ENCODE data around the gene BLCAP. TPM values are rescaled to one million over a fixed set of nuclear protein-coding genes. Genes with fewer than 3 reads are reported as not detected.

Gene BLCAP
- total RNA-seq, 1 donor from 2014 or later, result 97.2 TPM

GRCh38 chr20:37566590-37567330 lies 39.1 kb upstream of the BLCAP start:
- TF ChIP-seq, protein P1, sequence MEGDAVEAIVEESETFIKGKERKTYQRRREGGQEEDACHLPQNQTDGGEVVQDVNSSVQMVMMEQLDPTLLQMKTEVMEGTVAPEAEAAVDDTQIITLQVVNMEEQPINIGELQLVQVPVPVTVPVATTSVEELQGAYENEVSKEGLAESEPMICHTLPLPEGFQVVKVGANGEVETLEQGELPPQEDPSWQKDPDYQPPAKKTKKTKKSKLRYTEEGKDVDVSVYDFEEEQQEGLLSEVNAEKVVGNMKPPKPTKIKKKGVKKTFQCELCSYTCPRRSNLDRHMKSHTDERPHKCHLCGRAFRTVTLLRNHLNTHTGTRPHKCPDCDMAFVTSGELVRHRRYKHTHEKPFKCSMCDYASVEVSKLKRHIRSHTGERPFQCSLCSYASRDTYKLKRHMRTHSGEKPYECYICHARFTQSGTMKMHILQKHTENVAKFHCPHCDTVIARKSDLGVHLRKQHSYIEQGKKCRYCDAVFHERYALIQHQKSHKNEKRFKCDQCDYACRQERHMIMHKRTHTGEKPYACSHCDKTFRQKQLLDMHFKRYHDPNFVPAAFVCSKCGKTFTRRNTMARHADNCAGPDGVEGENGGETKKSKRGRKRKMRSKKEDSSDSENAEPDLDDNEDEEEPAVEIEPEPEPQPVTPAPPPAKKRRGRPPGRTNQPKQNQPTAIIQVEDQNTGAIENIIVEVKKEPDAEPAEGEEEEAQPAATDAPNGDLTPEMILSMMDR (IDR thresholded peaks at IDR 0.05; ENCODE audit: partially characterized antibody, unreplicated experiment), result no peak
- Mint-ChIP-seq H3K4me1 (ENCODE audit: low read depth, unreplicated experiment) (peaks cover 23% of the 10 kb centered on the region), H3K9me3 (ENCODE audit: unreplicated experiment) (peaks cover 7% of the 10 kb centered on the region), H3K4me3 (ENCODE audit: unreplicated experiment) (peak overlapping the region; percentile 63), H3K27ac (ENCODE audit: unreplicated experiment) (peak overlapping the region; percentile 59), H3K36me3 (ENCODE audit: unreplicated experiment) (no peaks in the 10 kb centered on the region), H3K27me3 (ENCODE audit: unreplicated experiment) (peaks cover 5% of the 10 kb centered on the region)
- no peak for DNase-seq

DNA sequence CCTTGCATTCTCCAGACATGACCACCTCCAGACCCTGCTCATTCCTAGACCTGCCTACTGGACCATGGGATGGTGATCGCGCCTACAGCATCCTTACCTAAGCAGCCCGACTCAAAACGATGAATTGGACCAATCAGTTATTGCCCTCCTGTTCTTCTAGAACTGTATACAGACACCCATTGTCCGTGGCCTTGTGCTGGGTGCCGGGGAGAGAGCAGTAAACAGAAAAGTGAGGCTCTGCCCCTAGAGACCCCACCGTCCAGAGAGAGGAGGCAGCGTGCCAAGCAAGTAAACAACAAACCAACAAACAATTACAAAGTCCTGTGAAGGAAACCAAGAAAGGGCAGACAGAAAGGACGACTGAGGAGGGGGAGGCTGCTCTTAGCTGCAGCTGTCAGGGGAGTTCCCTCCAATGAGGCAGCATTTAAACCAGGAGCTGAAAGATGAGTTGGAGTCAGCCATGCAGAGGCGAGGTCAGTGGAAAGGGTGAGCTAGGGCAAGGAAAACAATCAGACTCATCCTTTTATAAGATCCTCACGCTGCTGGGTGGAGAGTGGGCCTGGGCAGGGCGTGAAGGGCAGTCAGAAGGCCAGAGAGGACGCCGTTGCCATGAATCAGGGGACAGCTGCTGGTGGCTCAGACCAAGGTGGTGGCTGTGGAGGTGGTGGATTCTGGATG lies 37.6 kb upstream of the BLCAP start:
- no peaks in the 10 kb centered on the region for H3K36me3 Mint-ChIP-seq (ENCODE audit: unreplicated experiment)
- peaks cover 5% of the 10 kb centered on the region for H3K27me3 Mint-ChIP-seq (ENCODE audit: unreplicated experiment)
- peaks cover 7% of the 10 kb centered on the region for H3K9me3 Mint-ChIP-seq (ENCODE audit: unreplicated experiment)
- H3K4me3 Mint-ChIP-seq (ENCODE audit: unreplicated experiment), result peak overlapping the region; percentile 67
- H3K27ac Mint-ChIP-seq (ENCODE audit: unreplicated experiment), result peak overlapping the region; percentile 90
- peaks cover 23% of the 10 kb centered on the region for H3K4me1 Mint-ChIP-seq (ENCODE audit: low read depth, unreplicated experiment)
- no peak for DNase-seq
- TF ChIP-seq, protein P1 (IDR thresholded peaks at IDR 0.05; ENCODE audit: partially characterized antibody, unreplicated experiment), result no peak

DNA sequence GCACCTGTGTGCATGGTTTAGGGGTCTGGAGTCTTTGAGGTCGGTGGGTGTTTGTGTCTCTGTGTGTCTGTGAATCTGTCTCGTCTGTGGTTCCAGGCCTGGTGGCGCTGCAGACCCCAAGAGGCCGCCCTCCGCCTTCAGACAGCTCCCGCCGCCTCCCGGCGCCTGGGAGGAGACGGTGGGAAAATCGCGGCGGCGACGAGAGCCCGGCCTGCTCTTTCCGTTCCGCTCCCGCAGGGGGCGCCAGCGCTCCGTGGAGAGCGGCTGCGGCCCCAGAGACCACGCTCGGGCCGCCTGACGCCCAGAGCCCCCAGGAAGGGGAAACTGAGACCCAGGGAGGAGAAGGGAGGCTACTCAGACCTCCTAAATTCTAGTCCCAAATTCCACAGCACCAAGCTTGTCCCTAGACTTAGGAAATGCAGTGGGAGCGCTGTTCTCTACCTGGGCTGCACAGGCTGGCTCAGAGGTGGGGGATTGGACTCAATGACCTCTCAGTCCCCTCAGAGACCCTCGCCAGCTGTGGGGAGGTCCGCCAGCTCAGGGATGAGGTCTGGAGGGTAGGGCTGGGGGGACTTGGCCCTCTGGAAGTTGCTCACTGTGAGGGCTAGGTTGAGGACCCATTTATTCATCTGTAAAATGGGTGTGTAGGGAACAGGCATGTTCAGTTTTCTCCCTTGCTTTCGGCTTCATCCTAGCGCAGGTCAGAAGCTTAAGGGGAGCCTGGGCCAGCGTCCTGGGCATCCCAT lies 36.9 kb upstream of the BLCAP start:
- H3K4me1 Mint-ChIP-seq (ENCODE audit: low read depth, unreplicated experiment), result peaks cover 23% of the 10 kb centered on the region
- DNase-seq, result peak; percentile 83
- no peaks in the 10 kb centered on the region for H3K36me3 Mint-ChIP-seq (ENCODE audit: unreplicated experiment)
- H3K9me3 Mint-ChIP-seq (ENCODE audit: unreplicated experiment), result peaks cover 5% of the 10 kb centered on the region
- no peak overlapping the region for H3K4me3 Mint-ChIP-seq (ENCODE audit: unreplicated experiment)
- no peak overlapping the region for H3K27ac Mint-ChIP-seq (ENCODE audit: unreplicated experiment)
- TF ChIP-seq, protein P1 (IDR thresholded peaks at IDR 0.05; ENCODE audit: partially characterized antibody, unreplicated experiment), result peak; percentile 97
- peaks cover 5% of the 10 kb centered on the region for H3K27me3 Mint-ChIP-seq (ENCODE audit: unreplicated experiment)

GRCh38 chr20:37564016-37564387 lies 36.3 kb upstream of the BLCAP start:
- Mint-ChIP-seq H3K4me3 (ENCODE audit: unreplicated experiment) (no peak overlapping the region), H3K27ac (ENCODE audit: unreplicated experiment) (no peak overlapping the region)

More at GRCh38 chr20:37564016-37564387, 36.3 kb upstream of the BLCAP start:
- TF ChIP-seq, protein P1 (IDR thresholded peaks at IDR 0.05; ENCODE audit: partially characterized antibody, unreplicated experiment), result no peak
- no peaks in the 10 kb centered on the region for H3K36me3 Mint-ChIP-seq (ENCODE audit: unreplicated experiment)
- H3K27me3 Mint-ChIP-seq (ENCODE audit: unreplicated experiment), result peaks cover 5% of the 10 kb centered on the region
- peaks cover 5% of the 10 kb centered on the region for H3K9me3 Mint-ChIP-seq (ENCODE audit: unreplicated experiment)
- H3K4me1 Mint-ChIP-seq (ENCODE audit: low read depth, unreplicated experiment), result peaks cover 23% of the 10 kb centered on the region
- DNase-seq, result no peak

All from glutamatergic neuron (in vitro differentiated cells).